ENCODE data around the gene FBXL7. TPM values are rescaled to one million over a fixed set of nuclear protein-coding genes. Genes with fewer than 3 reads are reported as not detected.

The FBXL7 gene
- polyA plus RNA-seq, 1 donor (not counting 4 experiments of a cell fraction or from before 2014, with no cell fraction given): 0.22 TPM

DNA sequence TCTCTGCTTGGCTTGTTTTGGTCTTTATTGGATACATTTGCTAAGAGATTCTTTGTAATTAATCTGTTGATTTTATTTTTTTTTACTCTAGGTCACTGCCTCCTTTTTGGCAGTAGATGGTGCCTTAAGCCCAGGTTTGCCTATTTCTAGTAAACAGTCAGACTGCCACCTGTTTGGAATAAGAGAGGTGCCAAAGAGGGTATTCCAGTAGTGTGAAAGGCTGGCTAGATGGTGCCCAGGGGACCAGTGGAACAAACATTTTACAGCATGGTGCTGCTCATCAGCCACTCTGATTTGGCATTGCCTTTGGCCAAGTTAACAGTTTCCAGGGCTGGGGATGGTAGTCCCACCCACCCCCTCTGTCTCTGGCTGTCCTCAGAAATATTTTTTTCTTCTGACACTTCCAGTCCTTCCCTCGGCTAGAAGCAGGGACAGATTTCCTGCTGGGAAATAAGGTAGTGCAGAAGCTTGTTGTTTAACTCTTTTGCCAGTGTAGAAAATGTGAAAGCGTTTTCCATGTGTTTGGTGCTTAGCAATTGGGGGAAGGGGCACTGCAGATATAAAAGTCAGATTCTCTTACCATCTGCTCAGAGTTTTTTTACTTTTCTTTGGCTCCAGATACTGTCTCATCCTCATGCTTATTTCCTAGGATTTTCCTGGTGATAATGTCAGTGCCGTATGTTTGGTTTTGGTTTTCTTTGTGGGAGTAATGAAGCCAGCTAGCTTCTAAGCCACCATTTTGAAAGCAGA lies 36.6 kb upstream of the FBXL7 start:
- Histone ChIP-seq H3K27ac (ENCODE audit: control insufficient read depth, insufficient read depth, low read length) (no peak overlapping the region), H3K27me3 (ENCODE audit: control insufficient read depth, extremely low read depth, insufficient read depth, low read length) (no peaks in the 10 kb centered on the region), H4K20me1 (ENCODE audit: control insufficient read depth, extremely low read depth, insufficient read depth, low read length) (no peaks in the 10 kb centered on the region), H3K4me2 (ENCODE audit: control insufficient read depth, extremely low read depth, insufficient read depth, low read depth, low read length) (no peak overlapping the region), H3K36me3 (ENCODE audit: control insufficient read depth in 2 of 2, extremely low read depth in 1 of 2, insufficient read depth in 2 of 2, low read length in 2 of 2) (no peaks in the 10 kb centered on the region), H3K79me2 (ENCODE audit: control insufficient read depth, insufficient read depth, low read length) (no peaks in the 10 kb centered on the region), H2AFZ (ENCODE audit: control insufficient read depth, low read length) (no peak overlapping the region), H3K4me1 (ENCODE audit: control insufficient read depth, extremely low read depth, insufficient read depth, low read length) (no peaks in the 10 kb centered on the region), H3K9ac (ENCODE audit: control insufficient read depth, extremely low read depth, insufficient read depth, low read length) (no peak overlapping the region), H3K9me1 (ENCODE audit: control insufficient read depth, extremely low read depth, insufficient read depth, low read length) (no peaks in the 10 kb centered on the region), H3K4me3 (ENCODE audit: control insufficient read depth in 2 of 3, extremely low read depth in 1 of 3, insufficient read depth in 2 of 3, low read depth in 1 of 3, low read length in 3 of 3) (no peak overlapping the region), H3K9me3 (ENCODE audit: control insufficient read depth, low read depth, low read length) (no peaks in the 10 kb centered on the region)
- TF ChIP-seq, protein P1, sequence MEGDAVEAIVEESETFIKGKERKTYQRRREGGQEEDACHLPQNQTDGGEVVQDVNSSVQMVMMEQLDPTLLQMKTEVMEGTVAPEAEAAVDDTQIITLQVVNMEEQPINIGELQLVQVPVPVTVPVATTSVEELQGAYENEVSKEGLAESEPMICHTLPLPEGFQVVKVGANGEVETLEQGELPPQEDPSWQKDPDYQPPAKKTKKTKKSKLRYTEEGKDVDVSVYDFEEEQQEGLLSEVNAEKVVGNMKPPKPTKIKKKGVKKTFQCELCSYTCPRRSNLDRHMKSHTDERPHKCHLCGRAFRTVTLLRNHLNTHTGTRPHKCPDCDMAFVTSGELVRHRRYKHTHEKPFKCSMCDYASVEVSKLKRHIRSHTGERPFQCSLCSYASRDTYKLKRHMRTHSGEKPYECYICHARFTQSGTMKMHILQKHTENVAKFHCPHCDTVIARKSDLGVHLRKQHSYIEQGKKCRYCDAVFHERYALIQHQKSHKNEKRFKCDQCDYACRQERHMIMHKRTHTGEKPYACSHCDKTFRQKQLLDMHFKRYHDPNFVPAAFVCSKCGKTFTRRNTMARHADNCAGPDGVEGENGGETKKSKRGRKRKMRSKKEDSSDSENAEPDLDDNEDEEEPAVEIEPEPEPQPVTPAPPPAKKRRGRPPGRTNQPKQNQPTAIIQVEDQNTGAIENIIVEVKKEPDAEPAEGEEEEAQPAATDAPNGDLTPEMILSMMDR (optimal IDR thresholded peaks at IDR 0.05 in 1 of 3, IDR thresholded peaks at IDR 0.05 in 1 of 3, conservative IDR thresholded peaks at IDR 0.05 in 1 of 3; ENCODE audit: extremely low read depth in 1 of 3, insufficient read depth in 2 of 3, low read length in 3 of 3): no peak
- TF ChIP-seq EZH2 (IDR thresholded peaks at IDR 0.05; ENCODE audit: low read length): no peak
- FAIRE-seq (no peak), DNase-seq (ENCODE audit: low read depth, low spot score) (no peak)
- dilution Hi-C loops (cut with MboI; ENCODE audit: extremely low pct_ligation_motif_present, low sequenced_read_pairs): no loop called here

DNA sequence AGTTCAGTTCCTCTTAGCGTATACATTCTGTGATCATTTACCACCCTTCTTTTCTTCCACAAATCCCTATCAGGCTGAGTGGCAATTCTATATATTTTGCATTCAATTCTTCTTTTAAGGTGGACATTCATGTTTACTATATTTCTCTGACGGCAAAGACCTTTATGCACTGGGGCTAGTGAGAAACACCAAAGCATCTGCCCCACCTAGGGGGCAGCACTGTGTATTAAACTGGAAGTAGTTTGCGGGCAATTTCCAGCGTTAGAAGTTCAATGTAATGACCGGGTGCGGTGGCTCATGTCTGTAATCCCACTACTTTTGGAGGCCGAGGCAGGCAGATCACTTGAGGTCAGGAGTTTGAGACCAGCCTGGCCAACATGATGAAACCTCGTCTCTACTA lies 27.9 kb upstream of the FBXL7 start:
- FAIRE-seq: no peak
- Histone ChIP-seq H3K36me3 (ENCODE audit: control insufficient read depth in 2 of 2, extremely low read depth in 1 of 2, insufficient read depth in 2 of 2, low read length in 2 of 2) (no peaks in the 10 kb centered on the region), H3K27me3 (ENCODE audit: control insufficient read depth, extremely low read depth, insufficient read depth, low read length) (no peaks in the 10 kb centered on the region), H3K4me2 (ENCODE audit: control insufficient read depth, extremely low read depth, insufficient read depth, low read depth, low read length) (no peak overlapping the region), H3K27ac (ENCODE audit: control insufficient read depth, insufficient read depth, low read length) (no peak overlapping the region), H3K9me3 (ENCODE audit: control insufficient read depth, low read depth, low read length) (no peaks in the 10 kb centered on the region), H3K9me1 (ENCODE audit: control insufficient read depth, extremely low read depth, insufficient read depth, low read length) (no peaks in the 10 kb centered on the region), H2AFZ (ENCODE audit: control insufficient read depth, low read length) (no peak overlapping the region), H4K20me1 (ENCODE audit: control insufficient read depth, extremely low read depth, insufficient read depth, low read length) (no peaks in the 10 kb centered on the region), H3K79me2 (ENCODE audit: control insufficient read depth, insufficient read depth, low read length) (no peaks in the 10 kb centered on the region), H3K4me3 (ENCODE audit: control insufficient read depth in 2 of 3, extremely low read depth in 1 of 3, insufficient read depth in 2 of 3, low read depth in 1 of 3, low read length in 3 of 3) (no peak overlapping the region), H3K4me1 (ENCODE audit: control insufficient read depth, extremely low read depth, insufficient read depth, low read length) (no peaks in the 10 kb centered on the region), H3K9ac (ENCODE audit: control insufficient read depth, extremely low read depth, insufficient read depth, low read length) (no peak overlapping the region)
- DNase-seq (ENCODE audit: low read depth, low spot score): no peak
- TF ChIP-seq, protein P1 (optimal IDR thresholded peaks at IDR 0.05 in 1 of 3, IDR thresholded peaks at IDR 0.05 in 1 of 3, conservative IDR thresholded peaks at IDR 0.05 in 1 of 3; ENCODE audit: extremely low read depth in 1 of 3, insufficient read depth in 2 of 3, low read length in 3 of 3): no peak
- TF ChIP-seq EZH2 (IDR thresholded peaks at IDR 0.05; ENCODE audit: low read length): no peak
- dilution Hi-C loops (cut with MboI; ENCODE audit: extremely low pct_ligation_motif_present, low sequenced_read_pairs): no loop called here
